ENCODE measurements around the gene SHE.
A peak's percentile ranks its signal among the peaks of the same experiment; 100 is the strongest.

SHE gene

GRCh38 chr1:154478639-154479038 lies 23.6 kb downstream of the SHE start:
- DNase-seq: peak; percentile 21

- DNase-seq: no peak
Measured at GRCh38 chr1:154478013-154478412, 24.2 kb downstream of the SHE start.

GRCh38 chr1:154476791-154477190 lies 25.4 kb downstream of the SHE start:
- no peak for DNase-seq

GRCh38 chr1:154474802-154475201 lies 27.4 kb downstream of the SHE start:
- peak; percentile 89 for DNase-seq

- no peak for DNase-seq
Measured at GRCh38 chr1:154471304-154471703, 30.9 kb downstream of the SHE start.

GRCh38 chr1:154469844-154470560 lies 32.2 kb downstream of the SHE start:
- DNase-seq: no peak

GRCh38 chr1:154468535-154469250 lies 33.5 kb downstream of the SHE start:
- DNase-seq: no peak

- no peak for DNase-seq
Measured at GRCh38 chr1:154467434-154468102, 34.6 kb downstream of the SHE start.

- DNase-seq: no peak
Measured at GRCh38 chr1:154466921-154467417, 35.2 kb downstream of the SHE start.

- DNase-seq: no peak
Measured at GRCh38 chr1:154466206-154466605, 36.0 kb downstream of the SHE start.

- DNase-seq: no peak
Measured at GRCh38 chr1:154465621-154466195, 36.5 kb downstream of the SHE start.

GRCh38 chr1:154463512-154463990 lies 38.7 kb downstream of the SHE start:
- peak; percentile 36 for DNase-seq

GRCh38 chr1:154460695-154461260 lies 41.4 kb downstream of the SHE start:
- no peak for DNase-seq

- DNase-seq: no peak
Measured at GRCh38 chr1:154459080-154459479, 43.1 kb downstream of the SHE start.

- DNase-seq: no peak
Measured at GRCh38 chr1:154456631-154457030, 45.6 kb downstream of the SHE start.

GRCh38 chr1:154454386-154455120 lies 47.7 kb downstream of the SHE start:
- no peak for DNase-seq

- peak; percentile 52 for DNase-seq
Measured at GRCh38 chr1:154453574-154454352, 48.4 kb downstream of the SHE start.

- peak; percentile 49 for DNase-seq
Measured at GRCh38 chr1:154453161-154453560, 49.1 kb downstream of the SHE start.

GRCh38 chr1:154448331-154448811 lies 53.8 kb downstream of the SHE start:
- no peak for DNase-seq

GRCh38 chr1:154446789-154447188 lies 55.4 kb downstream of the SHE start:
- peak; percentile 60 for DNase-seq

GRCh38 chr1:154446292-154446691 lies 55.9 kb downstream of the SHE start:
- peak; percentile 94 for DNase-seq

Data from fibroblast of skin of back (primary cell).